NK-92 treated with Interleukin-12 subunit alpha and Interleukin-12 subunit beta, amount 100 ng/mL, for 24 hours (cell line): Measurements from ENCODE around the gene PTPRM.

Experiments
- DNase-seq: peaks from one replicate; lab custom pipeline; 2025; lab: John Stamatoyannopoulos, UW

PTPRM gene

DNA sequence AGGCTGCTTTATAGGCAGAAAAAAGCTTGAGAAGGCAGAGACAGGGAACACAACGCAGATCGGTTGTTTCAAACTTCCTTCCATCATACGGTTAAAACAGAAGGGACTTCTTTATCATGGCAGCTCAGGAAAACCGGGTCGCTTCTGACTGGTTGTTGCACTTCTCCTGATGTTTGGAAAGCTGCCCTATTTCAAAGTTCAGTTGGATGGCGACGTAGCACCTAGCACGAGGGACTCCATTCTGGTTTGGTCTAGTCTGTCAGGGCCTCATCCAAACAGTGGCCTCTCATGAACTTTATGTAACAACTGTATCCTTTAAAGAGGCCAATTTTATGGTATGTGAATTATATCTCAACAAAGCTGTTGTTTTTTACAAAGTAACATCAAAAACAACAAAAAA lies 832.0 kb downstream of the PTPRM start:
- no peak for DNase-seq

- DNase-seq, result no peak
Measured at GRCh38 chr18:8400193-8400752, 833.2 kb downstream of the PTPRM start.

GRCh38 chr18:8400825-8401224 lies 833.7 kb downstream of the PTPRM start:
- no peak for DNase-seq

DNA sequence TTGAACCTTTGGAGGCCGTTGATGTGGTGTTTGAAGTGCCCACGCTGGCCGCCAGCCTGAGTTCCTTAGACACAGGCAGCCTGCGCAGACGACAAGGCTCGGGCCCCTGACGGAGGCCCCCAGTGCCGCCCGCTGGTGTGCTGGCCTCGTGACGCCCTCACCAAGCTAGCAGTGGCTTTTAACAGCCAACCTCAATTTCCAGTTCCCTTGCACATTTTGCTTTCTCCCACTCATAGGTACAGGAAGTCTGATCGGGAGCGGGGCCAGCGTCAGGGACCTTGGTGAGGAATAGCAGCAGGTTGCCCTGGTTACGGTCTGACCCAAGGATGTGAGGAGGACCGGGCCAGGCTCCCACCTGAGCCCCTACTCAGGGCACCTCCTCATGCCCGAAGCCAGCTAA lies 834.5 kb downstream of the PTPRM start:
- no peak for DNase-seq

DNA sequence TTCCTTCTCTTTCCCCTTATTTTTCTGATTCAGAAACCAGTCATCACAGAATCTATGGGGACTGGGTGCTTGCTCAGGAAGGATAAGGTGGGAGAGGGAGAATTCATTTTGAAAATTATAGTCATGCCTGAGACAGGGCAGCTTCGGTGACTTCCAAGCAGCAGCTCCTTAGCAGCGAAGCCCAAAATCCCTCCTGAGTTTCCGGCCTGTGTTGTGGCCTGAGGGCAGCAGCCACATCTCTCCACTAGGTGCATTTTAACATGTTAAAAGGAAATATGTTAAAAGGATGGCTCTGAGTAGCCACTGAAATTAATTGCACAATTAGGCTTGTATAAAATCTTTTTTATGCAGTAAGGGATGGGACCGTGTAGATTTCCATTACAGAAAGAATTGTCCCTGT lies 835.1 kb downstream of the PTPRM start:
- DNase-seq, result no peak

DNA sequence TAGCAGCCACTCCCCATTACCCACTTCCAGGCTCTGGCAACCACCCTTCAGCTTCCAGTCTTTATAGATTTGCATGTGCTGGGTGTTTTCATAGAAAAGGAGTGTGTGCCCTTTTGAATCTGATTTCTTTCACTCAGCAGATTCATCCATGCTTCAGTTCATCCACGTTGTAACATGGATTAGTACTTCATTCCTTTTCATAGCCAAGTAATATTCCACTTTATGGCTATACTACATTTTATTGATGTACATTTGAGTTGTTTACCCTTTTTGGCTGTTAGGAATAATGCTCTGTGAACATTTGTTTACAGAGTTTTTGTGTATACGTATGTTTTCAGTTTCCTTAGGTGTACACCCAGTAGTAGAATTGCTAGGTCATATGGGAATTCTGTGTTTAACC lies 836.6 kb downstream of the PTPRM start:
- no peak for DNase-seq

- DNase-seq, result no peak
Measured at GRCh38 chr18:8406186-8406867, 839.2 kb downstream of the PTPRM start.

GRCh38 chr18:8406868-8407250 lies 839.7 kb downstream of the PTPRM start:
- no peak for DNase-seq

- DNase-seq, result no peak
Measured at GRCh38 chr18:8409151-8409550, 842.0 kb downstream of the PTPRM start.

GRCh38 chr18:8411492-8411891 lies 844.4 kb downstream of the PTPRM start:
- DNase-seq, result no peak

- DNase-seq, result no peak
Measured at GRCh38 chr18:8412117-8412516, 845.0 kb downstream of the PTPRM start.

DNA sequence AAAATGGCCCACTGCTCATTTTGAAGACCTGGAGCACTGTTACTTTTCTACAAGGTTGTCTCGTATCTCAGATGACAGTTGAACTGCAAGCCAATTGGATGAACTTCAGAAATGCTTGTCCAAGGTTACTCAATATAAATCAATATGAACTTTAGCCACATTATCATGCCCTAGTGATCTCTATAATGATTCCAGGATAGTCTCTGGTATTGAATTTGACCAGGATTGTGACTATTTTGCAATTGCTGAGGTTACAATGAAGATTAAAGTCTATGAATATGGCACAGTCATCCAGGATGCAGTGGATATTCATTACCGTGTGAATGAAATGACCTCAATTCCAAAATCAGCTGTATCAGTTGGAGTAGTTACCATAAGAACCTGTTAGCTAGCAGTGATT lies 846.1 kb downstream of the PTPRM start:
- DNase-seq, result no peak

- DNase-seq, result no peak
Measured at GRCh38 chr18:8413751-8414150, 846.6 kb downstream of the PTPRM start.

DNA sequence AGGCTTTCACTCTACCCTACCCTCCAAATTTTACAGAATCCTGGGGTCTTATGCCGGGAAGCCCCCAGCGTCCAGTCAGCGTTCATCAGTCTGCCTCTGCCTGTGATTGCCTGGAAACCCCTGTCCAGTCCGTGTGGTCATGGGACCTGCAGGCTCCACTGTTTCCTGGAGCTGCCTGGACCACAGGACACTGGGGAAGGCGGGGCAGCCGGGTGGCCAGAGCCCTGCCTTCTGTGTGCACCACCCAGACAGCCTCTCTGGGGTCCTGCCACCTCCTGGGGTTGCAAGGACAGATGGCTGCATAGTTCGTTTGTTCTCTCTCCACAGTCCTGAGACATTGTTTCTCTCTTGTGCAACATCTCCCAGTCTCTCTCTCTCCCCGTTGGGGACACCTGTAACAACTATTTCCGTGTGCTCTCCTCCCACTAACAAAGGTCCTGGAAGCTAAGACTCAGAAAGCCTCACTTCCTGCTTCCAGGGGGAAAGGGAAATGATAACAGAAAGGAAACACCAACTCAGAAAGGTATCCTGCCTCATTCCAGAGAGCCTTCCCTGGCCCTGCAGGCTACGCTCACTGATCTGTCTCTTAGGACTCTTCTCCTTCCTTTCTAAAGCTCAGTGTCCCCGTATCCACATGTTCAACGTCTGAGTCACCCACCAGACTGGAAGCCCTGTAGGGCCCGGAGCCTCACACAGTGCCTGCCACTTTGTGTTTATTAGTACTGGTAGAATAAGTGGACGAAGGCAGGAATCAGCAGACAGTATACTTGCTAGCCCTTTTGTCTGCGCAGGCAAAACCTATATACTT lies 849.3 kb downstream of the PTPRM start:
- DNase-seq, result no peak

- no peak for DNase-seq
Measured at GRCh38 chr18:8422391-8422790, 855.3 kb downstream of the PTPRM start.

DNA sequence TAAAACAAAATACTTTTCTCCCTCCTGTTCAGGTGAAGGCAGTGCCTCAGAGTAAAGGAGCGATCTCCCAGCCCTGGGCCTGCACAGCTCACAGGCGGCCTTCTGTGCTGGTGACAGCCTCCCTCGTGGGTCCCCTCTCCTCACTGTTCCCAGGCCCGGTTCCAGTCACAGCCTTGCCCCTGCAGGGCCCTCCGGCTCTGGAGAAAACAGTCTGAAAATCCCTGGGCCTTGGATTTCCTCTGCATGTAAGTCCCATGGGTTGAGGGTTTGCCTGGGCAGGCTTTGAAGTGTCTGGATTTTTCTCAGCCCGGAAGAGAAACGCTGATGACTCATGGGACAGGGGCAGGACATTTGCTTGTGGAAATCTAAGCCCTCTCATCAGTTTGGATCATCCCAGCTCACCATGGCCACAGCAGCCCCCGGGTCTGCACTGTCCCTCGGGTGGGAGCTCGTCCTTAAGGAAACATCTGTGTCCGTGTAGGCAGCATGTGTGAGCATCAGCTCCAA lies 856.0 kb downstream of the PTPRM start:
- no peak for DNase-seq

- no peak for DNase-seq
Measured at GRCh38 chr18:8424481-8424880, 857.4 kb downstream of the PTPRM start.

GRCh38 chr18:8424917-8425725 lies 858.0 kb downstream of the PTPRM start:
- DNase-seq, result no peak

DNA sequence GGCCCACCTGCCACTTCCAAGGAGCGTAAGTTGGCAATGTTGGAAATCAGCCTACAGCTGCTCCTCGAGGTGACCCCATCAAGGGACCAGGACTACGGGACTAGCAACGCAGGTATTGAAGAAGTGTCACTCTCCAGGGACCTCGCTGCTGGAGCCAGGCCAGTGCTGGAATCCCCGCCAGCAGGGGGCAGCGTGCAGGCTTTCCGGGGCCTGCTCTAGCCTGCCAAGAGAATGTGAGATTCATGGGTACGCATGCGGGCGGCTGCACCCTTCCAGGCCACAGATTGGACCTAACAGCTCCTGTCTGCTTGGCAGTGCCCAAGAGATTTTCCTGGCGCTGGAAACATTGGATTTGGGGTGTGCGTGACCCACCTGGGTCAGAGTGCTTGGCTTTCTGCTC lies 859.3 kb downstream of the PTPRM start:
- no peak for DNase-seq

GRCh38 chr18:8427339-8427738 lies 860.2 kb downstream of the PTPRM start:
- no peak for DNase-seq

- no peak for DNase-seq
Measured at GRCh38 chr18:8428951-8429350, 861.8 kb downstream of the PTPRM start.

- DNase-seq, result no peak
Measured at GRCh38 chr18:8431036-8431435, 863.9 kb downstream of the PTPRM start.
